SHP77 treated with DMSO at 0.1 percent for 48 hours (cell line): Measurements from ENCODE around the gene CKAP2L.

Experiments
- DNase-seq: peaks from one replicate; lab custom pipeline; 2025; lab: John Stamatoyannopoulos, UW

Gene CKAP2L

GRCh38 chr2:112791693-112792230 lies 27.4 kb upstream of the CKAP2L start:
- DNase-seq, result no peak

- DNase-seq, result no peak
Measured at GRCh38 chr2:112791019-112791418, 26.6 kb upstream of the CKAP2L start.

DNA sequence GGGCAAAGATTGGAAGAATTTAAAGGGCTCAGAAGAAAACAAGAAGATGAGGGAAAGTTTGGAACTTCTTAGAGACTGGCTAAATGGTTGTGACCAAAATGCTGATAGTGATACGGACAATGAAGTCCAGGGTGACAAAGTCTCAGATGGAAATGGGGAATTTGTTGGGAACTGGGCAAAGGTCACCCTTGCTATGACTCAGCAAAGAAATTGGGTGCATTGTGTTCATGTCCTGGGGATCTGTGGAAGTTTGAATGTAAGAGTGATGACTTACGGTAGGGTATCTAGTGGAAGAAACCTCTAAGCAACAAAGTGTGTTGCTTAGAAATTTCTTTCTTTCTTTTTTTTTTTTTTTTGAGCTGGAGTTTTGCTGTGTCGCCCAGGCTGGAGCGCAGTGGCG lies 25.9 kb upstream of the CKAP2L start:
- no peak for DNase-seq

DNA sequence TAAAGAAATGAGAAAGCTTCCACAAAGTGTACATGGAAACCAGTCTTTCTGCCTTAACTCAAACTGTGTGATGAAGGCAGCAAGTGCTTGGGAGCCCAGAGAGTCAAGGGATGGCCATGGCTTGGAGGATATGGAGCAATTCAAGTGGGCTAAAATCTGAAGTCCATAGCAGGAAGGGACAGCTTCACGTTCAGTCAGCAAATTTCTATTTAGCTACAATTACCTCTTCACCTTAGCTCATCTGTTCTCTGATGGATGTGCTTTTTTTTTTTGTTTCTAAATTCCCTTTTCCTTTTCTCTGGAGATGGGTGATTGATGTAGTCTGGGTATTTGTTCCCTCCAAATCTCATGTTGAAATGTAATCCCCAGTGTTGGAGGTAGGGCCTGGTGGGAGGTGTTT lies 24.8 kb upstream of the CKAP2L start:
- DNase-seq, result no peak

- no peak for DNase-seq
Measured at GRCh38 chr2:112788653-112789052, 24.2 kb upstream of the CKAP2L start.

- DNase-seq, result no peak
Measured at GRCh38 chr2:112787729-112788393, 23.5 kb upstream of the CKAP2L start.

GRCh38 chr2:112787294-112787693 lies 22.9 kb upstream of the CKAP2L start:
- DNase-seq, result no peak

GRCh38 chr2:112784199-112785189 lies 20.1 kb upstream of the CKAP2L start, which contains the start of gene IL1A:
TSS of gene IL1A (minus strand) at chr2:112784493. CDS start at chr2:112783770, 723 bp downstream.
- DNase-seq, result no peak

GRCh38 chr2:112783187-112783714 lies 18.8 kb upstream of the CKAP2L start:
- DNase-seq, result no peak

GRCh38 chr2:112782234-112782799 lies 17.9 kb upstream of the CKAP2L start:
- no peak for DNase-seq

- DNase-seq, result no peak
Measured at GRCh38 chr2:112779598-112779997, 15.2 kb upstream of the CKAP2L start.

DNA sequence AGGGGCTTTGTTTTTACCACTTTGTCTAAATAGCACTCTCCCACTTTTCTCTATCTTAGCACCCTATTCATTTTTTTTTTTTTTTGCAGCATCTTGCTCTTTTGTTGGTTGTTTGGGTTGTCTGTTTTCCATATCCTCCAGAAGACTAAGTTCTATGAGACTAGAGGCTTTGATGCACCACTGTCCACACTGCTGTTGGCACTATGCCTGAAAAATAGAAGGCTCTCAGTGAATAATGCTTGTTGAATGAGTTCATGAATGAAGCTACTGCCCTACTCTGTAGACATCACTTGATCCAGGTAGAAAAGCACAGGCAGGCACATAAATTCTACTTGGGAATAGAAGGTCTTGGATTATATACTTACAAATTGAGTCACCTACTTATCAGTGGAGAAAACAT lies 12.6 kb upstream of the CKAP2L start:
- DNase-seq, result no peak

DNA sequence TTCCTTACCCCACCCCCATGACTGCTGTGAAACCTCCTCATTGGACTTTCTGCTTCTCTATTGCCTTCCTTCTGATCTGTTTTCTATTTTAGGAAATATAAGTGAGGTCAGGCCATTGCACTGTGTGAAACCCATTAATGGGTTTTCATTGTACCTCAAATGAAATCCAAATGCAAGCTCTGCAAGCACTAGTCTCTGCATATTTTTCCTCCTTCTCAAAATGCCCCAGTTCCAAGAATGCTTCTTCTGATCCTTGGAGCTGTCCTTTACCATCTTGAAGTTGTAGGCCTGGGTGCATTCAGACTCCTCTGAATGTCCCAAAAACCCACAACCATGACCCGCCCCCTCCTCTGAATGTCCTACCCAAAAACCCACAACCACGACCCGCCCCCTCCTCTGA lies 11.7 kb upstream of the CKAP2L start:
- DNase-seq, result no peak

GRCh38 chr2:112774536-112775285 lies 10.3 kb upstream of the CKAP2L start:
- no peak for DNase-seq

DNA sequence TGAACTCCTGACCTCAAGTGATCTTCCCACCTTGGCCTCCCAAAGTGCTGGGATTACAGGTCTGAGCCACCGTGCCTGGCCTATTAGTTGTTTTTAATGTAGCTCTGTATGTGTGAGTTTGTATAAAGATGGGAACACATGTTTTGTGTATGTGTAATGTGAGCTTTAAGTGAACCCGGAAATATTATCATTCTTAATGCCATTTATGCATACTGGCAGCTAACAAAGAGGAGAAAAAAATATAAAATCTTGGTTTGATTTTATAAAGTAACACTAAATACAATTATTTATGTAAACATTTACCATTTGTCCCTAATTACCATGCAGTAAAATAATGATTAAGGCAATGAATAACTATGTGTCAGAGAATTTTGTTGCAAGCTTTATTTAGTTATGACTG lies 9.1 kb upstream of the CKAP2L start:
- no peak for DNase-seq

DNA sequence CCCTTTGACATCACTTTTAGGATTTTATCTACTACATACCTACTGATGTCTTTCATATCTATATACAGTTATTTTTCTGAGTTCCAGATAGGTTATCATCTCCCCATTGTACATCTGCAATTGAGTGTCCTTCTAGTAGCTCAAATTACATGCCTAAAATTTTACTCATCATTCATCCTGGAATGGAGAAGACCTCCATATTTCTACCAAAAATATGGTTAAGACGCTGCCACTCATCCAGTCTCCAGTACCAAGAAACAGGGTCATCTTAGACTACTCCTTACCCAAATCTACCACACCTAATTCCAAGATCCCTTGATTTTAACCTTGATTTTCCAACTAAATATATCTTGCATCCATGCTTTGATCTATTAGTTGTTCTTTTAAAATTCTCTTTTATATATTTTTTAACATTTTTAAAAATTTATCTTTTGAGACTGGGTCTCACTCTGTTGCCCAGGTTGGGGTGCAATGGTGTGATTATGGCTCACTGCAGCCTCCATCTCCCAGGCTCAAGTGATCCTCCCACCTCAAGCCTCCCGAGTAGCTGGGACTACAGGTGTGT lies 8.6 kb upstream of the CKAP2L start:
- no peak for DNase-seq

DNA sequence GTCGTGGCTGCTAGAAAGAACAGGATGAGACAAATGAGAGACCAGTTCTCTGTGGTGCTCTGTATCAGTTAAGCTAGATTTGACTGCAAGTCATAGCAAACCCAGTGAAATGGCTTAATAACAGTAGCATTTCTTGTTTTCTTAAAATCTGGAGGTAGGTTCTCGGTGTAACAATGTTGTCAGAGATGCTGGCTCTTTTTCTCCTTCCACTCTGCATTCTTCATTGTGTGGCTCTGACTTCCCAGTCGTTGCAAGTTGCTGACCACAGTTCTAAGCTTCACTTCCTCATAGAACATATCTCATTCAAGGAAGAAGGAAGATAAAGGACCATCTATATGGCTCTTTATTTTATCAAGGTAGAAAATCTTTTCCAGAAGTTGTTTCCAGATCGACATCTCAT lies 7.9 kb upstream of the CKAP2L start:
- no peak for DNase-seq

DNA sequence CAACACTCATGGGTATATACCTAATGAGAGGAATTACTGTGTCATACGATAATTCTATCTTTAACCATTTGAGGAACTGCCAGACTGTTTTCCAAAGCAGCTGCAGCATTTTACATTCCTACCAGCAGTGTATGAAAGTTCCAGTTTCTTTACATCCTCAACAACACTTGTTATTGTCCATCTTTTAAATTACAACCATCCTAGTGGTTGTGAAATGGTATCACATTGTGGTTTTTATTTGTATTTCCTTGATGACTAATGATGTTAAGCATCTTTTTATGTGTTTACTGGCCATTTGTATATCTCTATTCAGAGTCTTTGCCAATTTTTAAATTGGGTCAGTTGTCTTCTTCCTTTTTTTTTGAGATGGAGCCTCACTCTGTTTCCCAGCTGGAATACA lies 4.0 kb upstream of the CKAP2L start:
- no peak for DNase-seq

DNA sequence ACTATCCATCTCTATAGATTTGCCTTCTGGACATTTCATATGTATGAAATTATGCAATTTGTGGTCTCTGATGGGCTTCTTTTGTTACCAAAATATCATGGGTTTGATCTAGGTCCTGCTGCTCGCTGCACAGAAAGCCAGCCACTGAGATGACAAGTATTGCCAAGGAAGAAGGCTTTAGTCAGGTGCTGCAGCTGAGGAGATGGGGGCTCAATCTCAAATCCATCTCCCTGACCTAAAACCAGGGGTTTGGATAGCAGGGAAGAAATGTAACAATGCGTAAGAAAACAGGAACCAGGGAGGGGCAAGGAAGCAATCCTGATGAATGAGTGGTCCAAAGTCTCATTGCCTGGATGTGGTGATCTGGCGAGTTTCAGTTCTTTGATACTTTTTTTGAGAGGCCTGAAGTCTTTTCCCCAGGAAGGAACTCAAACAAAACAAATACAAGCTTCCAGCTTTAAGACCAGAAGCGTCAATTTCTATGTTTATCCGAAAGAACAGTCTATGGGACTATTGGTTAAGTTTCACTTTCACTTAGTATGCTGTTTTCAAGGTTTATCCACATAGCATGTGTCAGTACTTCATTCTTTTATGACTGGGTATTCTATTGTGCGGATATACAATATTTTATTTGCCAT lies 3.4 kb upstream of the CKAP2L start:
- DNase-seq, result no peak

GRCh38 chr2:112765251-112765650 lies 842 bp upstream of the CKAP2L start:
- DNase-seq, result no peak

- no peak for DNase-seq
Measured at GRCh38 chr2:112762276-112762675, 2.1 kb downstream of the CKAP2L start.
